Adipocyte (in vitro differentiated cells): ENCODE data around the gene WDR20.

Experiments
- DNase-seq: peaks from one replicate; pipeline ENCODE4 v3.0.0-alpha.2; 2015; ENCODE audit warnings: low read depth
- H3K27me3 ChIP-seq: replicated peaks from 2 replicates; pipeline ENCODE4 v1.7.0; 2013; ENCODE audit warnings: mild to moderate bottlenecking, low read length, moderate library complexity; ENCODE audit not compliant: control insufficient read depth, insufficient read depth
- H3K36me3 ChIP-seq: 2 replicates; pipeline ENCODE4 v1.7.0; 2013; ENCODE audit warnings: low read length, mild to moderate bottlenecking, moderate library complexity; ENCODE audit not compliant: control insufficient read depth, insufficient read depth, severe bottlenecking
- H3K4me1 ChIP-seq: 2 replicates; pipeline ENCODE4 v1.7.0; 2013; ENCODE audit warnings: mild to moderate bottlenecking, low read length, moderate library complexity; ENCODE audit not compliant: control insufficient read depth, insufficient read depth
- H3K4me3 ChIP-seq: 2 replicates; pipeline ENCODE4 v1.7.0; 2013; ENCODE audit warnings: mild to moderate bottlenecking, low read length, moderate library complexity
- H3K9ac ChIP-seq: 2 replicates; pipeline ENCODE4 v1.7.0; 2013; ENCODE audit warnings: mild to moderate bottlenecking, low read length, moderate library complexity
- H3K9me3 ChIP-seq: 2 replicates; pipeline ENCODE4 v1.7.0; 2013; ENCODE audit warnings: mild to moderate bottlenecking, low read length, moderate library complexity; ENCODE audit not compliant: control insufficient read depth

Gene WDR20

GRCh38 chr14:102258136-102258535 is 118.4 kb downstream of the WDR20 start:
- Histone ChIP-seq H3K4me3 (no peak overlapping the region), H3K4me1 (peaks cover 6% of the 10 kb centered on the region), H3K36me3 (no peaks in the 10 kb centered on the region), H3K9ac (no peak overlapping the region), H3K9me3 (no peaks in the 10 kb centered on the region), H3K27me3 (no peaks in the 10 kb centered on the region)
- no peak for DNase-seq
